NCI-H526 (cell line): ENCODE results near the gene CCDC137.

ENCODE experiments used
- DNase-seq, 2 experiments: peaks; one replicate each; lab custom pipeline; 2025; lab: John Stamatoyannopoulos, UW

Gene CCDC137

GRCh38 chr17:81716674-81716996 is 50.1 kb downstream of the CCDC137 start:
- DNase-seq: no peak

GRCh38 chr17:81717049-81717765 is 50.7 kb downstream of the CCDC137 start:
- DNase-seq: no peak

DNA sequence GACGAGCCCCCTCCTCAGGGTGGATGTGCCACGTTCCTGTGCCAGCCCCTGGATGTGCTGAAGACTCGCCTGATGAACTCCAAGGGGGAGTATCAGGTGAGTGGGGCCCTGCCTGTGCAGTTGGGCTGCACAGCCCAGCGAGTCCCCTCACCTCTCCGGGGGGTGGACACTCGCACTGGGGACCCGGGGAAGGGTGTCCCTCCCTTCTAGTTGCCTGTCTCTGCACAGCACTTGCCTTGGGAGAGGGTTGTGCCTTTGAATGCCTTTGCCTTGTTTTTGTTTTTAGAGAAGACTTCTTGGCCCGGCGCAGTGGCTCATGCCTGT is 51.2 kb downstream of the CCDC137 start:
- DNase-seq: no peak

DNA sequence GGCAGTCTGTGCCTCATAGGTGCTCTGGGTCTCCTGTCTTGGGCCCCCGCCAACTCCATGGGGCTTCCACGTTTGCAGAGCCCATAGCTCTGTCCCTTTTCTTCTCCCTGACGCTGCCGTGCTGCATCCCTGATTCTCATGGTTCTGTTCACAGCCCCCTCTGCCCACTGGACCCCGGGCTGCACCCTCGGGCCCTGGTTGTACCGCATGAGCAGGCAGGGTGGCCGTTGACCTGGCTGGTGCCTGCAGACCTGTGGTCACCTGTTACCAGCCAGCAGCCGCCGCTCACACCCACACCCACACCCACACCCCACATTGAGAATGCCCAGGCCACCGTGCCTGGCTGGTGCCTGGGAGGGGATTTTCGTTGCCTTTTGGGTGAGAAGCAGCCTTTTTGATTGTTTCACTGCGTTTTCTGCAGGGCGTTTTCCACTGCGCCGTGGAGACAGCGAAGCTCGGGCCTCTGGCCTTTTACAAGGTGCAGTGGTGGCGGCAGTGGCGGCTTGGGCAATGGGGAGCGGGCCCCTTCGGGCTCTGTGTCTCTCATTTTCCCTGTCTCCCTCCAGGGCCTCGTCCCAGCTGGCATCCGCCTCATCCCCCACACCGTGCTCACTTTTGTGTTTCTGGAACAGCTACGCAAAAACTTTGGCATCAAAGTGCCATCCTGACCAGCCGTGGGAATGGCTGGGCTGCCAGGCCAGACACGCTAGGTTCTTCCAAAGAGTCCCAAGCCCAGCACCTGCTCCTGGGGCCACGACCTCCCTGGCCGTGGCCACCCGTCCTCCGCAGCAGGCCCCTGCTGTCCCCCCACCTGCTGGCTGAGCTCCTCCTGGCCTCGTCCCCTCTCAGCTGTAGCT is 53.1 kb downstream of the CCDC137 start:
- no peak for DNase-seq

DNA sequence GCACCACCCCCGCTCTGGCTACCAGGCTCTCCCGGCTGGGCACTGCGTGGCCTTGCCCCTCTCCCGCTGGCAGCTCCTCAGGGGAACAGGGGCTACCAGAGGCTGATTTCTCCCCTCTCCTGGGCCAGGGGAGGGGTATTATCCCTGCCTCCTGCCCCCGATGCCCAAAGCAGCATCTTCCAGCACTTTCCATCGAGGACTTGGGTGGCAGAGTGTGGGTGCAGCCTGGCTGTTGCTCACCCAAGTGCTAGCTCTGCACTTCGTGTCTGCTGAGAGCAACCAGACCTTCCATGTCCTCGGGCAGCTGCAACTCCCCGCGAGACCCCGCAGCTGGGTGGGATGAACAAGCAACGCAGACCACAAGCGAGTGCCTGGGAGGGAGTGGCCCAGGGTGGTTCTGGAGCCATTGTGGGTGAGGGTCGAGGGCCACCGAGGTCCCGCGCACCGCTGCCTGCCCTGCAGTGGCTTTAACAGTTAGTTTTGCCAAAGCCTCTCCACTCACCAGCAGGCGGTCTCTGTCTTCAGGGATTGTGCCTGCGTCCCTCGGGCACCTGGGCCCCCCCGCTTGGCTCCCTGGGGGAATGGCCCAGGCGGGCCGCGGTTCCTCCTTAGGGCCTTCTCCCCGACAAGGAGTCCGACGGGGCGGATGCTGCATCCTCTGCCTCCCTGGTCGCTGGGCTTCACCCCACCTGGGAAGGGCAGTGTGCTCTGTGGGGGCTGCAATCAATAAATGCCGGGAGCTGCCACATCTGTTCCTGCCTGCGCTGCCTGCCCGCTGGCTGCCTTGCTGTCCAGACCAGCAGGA is 53.9 kb downstream of the CCDC137 start:
- no peak for DNase-seq

- DNase-seq: no peak
Observed at GRCh38 chr17:81722184-81723120, 55.9 kb downstream of the CCDC137 start.
